GM23248 (cell line): ENCODE measurements around the gene LUZP4.

Source experiments
- EZH2 ChIP-seq: fragments of 200-600 bp; sonication (generic); IDR thresholded peaks from 2 replicates; pipeline ENCODE4 v1.6.1; 2018; ENCODE audit warnings: antibody characterized with exemption, mild to moderate bottlenecking; ENCODE audit not compliant: insufficient read depth, poor library complexity, severe bottlenecking
- EZH2phosphoT487 ChIP-seq: fragments of 200-600 bp; sonication (generic); IDR thresholded peaks from 2 replicates; pipeline ENCODE4 v1.6.1; 2018; ENCODE audit warnings: antibody characterized with exemption, moderate library complexity, mild to moderate bottlenecking, low read depth; ENCODE audit not compliant: insufficient read depth

DNA sequence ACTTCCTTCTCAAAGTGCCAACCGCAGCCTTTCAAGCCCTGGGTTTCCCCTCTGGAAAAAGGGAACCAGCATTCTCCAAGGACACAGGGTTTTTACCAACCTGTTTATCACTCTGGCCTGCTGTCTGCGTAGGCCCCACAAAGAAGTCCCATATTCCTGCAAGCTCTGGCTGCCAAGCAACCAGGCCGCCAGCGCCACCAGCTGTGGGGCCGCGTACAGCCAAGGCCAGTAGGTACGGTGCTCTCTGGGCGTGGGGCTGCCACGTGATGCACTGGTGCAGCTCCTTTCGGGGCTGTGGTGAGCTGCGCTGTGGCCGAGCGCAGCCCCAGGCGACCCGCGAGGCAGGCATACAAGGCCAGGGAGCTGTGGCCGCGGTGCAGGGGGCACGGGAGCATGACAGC lies 22.1 kb downstream of the LUZP4 start:
- TF ChIP-seq EZH2phosphoT487 (no peak), EZH2 (no peak)
